ENCODE measurements around the gene CHRNA4. TPM values are rescaled to one million over a fixed set of nuclear protein-coding genes. Genes with fewer than 3 reads are reported as not detected.
A peak's percentile ranks its signal among the peaks of the same experiment; 100 is the strongest.
"Not testable (repeated sequence)": the region's sequence is repeated elsewhere in the genome, so short reads cannot be mapped to it uniquely, and the experiment has no call there.

Gene CHRNA4
- polyA plus RNA-seq, 1 donor from 2014 or later: not detected

DNA sequence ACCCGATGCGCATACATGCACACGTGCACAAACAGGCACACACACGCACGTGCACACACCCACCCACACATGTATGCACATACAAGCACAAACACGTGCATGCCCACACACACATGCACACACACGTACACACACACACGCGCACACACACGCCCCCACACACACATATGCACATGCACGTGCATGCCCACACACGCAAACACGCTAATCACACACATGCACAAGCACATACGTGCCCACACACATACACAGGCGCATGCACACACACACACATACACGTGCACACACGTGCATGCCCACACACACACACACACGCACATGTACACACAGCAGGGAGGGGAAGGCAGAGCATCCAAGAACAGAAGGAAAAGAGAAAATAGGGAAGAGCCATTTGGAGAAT, 26.8 kb upstream of the CHRNA4 start:
- no peaks in the 10 kb centered on the region for H3K27me3 Mint-ChIP-seq
- no peak overlapping the region for H3K27ac Mint-ChIP-seq
- peak overlapping the region in 1 of 4 donors; percentile 7 for H3K4me3 Mint-ChIP-seq

DNA sequence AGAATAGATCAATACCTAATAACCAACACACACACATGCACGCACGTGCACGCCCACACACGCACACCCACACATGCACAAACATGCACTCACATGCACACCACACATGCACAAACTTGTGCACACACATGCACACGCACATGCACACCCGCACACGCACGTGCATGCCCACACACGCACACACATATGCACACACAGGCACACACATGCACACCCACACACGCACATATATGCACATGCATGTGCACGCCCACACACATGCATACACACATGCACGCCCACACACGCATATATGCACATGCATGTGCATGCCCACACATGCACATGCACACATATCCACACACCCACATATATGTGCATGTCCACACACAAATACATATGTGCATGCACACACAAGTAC, 26.2 kb upstream of the CHRNA4 start:
- H3K36me3 Mint-ChIP-seq: peaks cover 1% of the 10 kb centered on the region
- no peak overlapping the region for H3K27ac Mint-ChIP-seq
- peaks cover 8 to 15% (median 11%) of the 10 kb centered on the region in 3 donors for H3K9me3 Mint-ChIP-seq

More for the DNA sequence above, 26.8 kb upstream of the CHRNA4 start:
- Mint-ChIP-seq H3K36me3 (peaks cover 1% of the 10 kb centered on the region), H3K9me3 (peaks cover 8 to 15% (median 11%) of the 10 kb centered on the region in 3 donors), H3K4me1 (no peaks in the 10 kb centered on the region)

DNA sequence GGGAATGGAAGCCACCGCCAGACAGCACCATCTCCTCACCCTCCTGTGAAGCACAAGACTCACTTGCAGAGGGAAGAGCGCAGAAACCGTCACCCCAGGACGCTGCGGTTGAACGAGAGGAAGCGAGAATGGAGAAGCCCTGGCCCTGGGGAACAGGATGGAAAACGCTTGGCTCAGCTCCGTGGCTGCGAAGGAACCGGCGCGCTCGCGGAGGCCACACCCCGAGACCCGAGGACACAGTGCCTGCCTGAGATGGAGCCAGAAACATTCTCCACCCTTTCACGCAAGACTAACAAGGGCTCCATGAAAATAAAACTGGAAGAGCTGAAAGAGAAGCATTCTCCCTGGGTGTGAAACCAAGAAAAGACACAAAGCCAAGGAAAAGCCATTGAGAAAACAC, 25.3 kb upstream of the CHRNA4 start:
- H3K27me3 Mint-ChIP-seq: no peaks in the 10 kb centered on the region
- H3K36me3 Mint-ChIP-seq: peaks cover 1% of the 10 kb centered on the region
- H3K27ac Mint-ChIP-seq: no peak overlapping the region
- no peak overlapping the region for H3K4me3 Mint-ChIP-seq
- H3K4me1 Mint-ChIP-seq: no peaks in the 10 kb centered on the region
- H3K9me3 Mint-ChIP-seq: peaks cover 8 to 15% (median 11%) of the 10 kb centered on the region in 3 donors

More for the DNA sequence above, 26.2 kb upstream of the CHRNA4 start:
- peak overlapping the region in 1 of 4 donors; percentile 38 for H3K4me3 Mint-ChIP-seq
- no peaks in the 10 kb centered on the region for H3K27me3 Mint-ChIP-seq
- H3K4me1 Mint-ChIP-seq: no peaks in the 10 kb centered on the region

- no peak overlapping the region for H3K4me3 Mint-ChIP-seq
- peaks cover 1% of the 10 kb centered on the region for H3K36me3 Mint-ChIP-seq
- H3K27ac Mint-ChIP-seq: no peak overlapping the region
- H3K4me1 Mint-ChIP-seq: no peaks in the 10 kb centered on the region
- peaks cover 8 to 15% (median 11%) of the 10 kb centered on the region in 3 donors for H3K9me3 Mint-ChIP-seq
- H3K27me3 Mint-ChIP-seq: no peaks in the 10 kb centered on the region
These were observed 24.7 kb upstream of the CHRNA4 start for GRCh38 chr20:63385819-63386218.

DNA sequence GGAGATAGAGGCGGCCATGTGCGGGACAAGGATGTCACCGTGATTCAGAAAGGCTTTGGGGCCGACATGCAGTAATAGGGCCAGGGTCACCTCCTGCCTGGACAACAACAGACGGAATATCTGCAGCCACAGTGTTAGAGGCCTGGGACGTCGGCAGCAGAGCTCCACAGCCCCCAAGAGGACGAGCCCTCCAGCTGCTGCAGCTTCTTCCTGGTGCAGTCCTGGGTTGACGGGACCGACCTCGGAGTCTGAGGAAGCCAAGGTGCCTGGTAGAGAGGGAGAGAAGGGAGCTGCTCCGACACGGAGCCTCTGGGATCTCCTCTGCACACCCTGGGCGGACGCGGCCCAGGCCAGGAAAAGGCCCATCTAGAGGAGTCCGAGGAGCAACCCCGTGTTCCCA, 23.2 kb upstream of the CHRNA4 start:
- Mint-ChIP-seq H3K27ac (no peak overlapping the region), H3K4me1 (no peaks in the 10 kb centered on the region), H3K9me3 (peaks cover 8 to 13% (median 11%) of the 10 kb centered on the region in 3 donors), H3K4me3 (no peak overlapping the region), H3K27me3 (peaks cover 2% of the 10 kb centered on the region), H3K36me3 (peaks cover 1% of the 10 kb centered on the region)

- no peaks in the 10 kb centered on the region for H3K4me1 Mint-ChIP-seq
- no peak overlapping the region for H3K4me3 Mint-ChIP-seq
- peaks cover 2% of the 10 kb centered on the region for H3K27me3 Mint-ChIP-seq
- H3K27ac Mint-ChIP-seq: no peak overlapping the region
- H3K9me3 Mint-ChIP-seq: peaks cover 8 to 12% (median 11%) of the 10 kb centered on the region in 3 donors
- H3K36me3 Mint-ChIP-seq: peaks cover 1% of the 10 kb centered on the region
These were observed 22.4 kb upstream of the CHRNA4 start for GRCh38 chr20:63383556-63383955.

- peaks cover 1% of the 10 kb centered on the region for H3K36me3 Mint-ChIP-seq
- no peak overlapping the region for H3K27ac Mint-ChIP-seq
- no peaks in the 10 kb centered on the region for H3K4me1 Mint-ChIP-seq
- H3K27me3 Mint-ChIP-seq: peaks cover 2% of the 10 kb centered on the region
- H3K4me3 Mint-ChIP-seq: no peak overlapping the region
- peaks cover 6 to 8% (median 7%) of the 10 kb centered on the region in 3 donors for H3K9me3 Mint-ChIP-seq
These were observed 21.6 kb upstream of the CHRNA4 start for GRCh38 chr20:63382551-63383300.

DNA sequence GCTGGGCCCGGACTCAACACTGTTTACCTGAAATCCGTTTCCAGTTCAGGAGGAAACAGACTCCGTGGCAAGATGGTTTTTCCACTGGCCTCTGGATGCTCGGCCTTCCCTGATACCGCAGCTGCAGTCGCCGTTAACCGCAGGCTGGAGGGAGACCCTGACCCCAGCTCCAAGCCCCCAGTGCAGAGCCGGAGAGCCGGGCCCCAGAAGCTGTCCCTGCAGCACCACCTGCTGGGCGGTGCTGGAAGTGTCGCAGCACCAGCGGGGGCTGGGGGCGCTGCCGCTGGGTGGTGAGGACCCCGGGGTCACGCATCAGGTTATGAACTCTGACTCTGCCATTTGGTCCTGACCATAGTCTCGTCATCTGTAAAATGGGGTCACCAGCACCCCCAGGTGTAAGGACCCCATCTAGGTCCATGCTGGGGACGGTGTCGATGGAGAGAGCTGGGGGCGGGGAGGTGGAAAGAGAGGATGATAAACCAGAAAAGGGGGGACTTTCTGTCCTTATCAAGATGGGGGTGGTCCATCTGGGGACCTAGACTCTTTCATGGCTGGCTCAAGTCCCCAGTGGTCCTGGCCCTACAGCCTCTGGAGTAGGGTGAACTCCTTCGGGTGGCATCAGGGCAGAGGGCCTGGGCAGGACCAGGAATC, 20.8 kb upstream of the CHRNA4 start:
- Mint-ChIP-seq H3K4me1 (no peaks in the 10 kb centered on the region), H3K9me3 (peaks cover 3 to 8% (median 7%) of the 10 kb centered on the region in 3 donors), H3K27me3 (peaks cover 7% of the 10 kb centered on the region), H3K36me3 (peaks cover 1% of the 10 kb centered on the region), H3K27ac (no peak overlapping the region), H3K4me3 (no peak overlapping the region)

- Mint-ChIP-seq H3K36me3 (peaks cover 1% of the 10 kb centered on the region), H3K9me3 (peaks cover 0 to 7% (median 3%) of the 10 kb centered on the region in 3 donors), H3K27ac (no peak overlapping the region), H3K4me3 (no peak overlapping the region), H3K4me1 (no peaks in the 10 kb centered on the region), H3K27me3 (peaks cover 10% of the 10 kb centered on the region)
These were observed 19.3 kb upstream of the CHRNA4 start for GRCh38 chr20:63380346-63380870.

DNA sequence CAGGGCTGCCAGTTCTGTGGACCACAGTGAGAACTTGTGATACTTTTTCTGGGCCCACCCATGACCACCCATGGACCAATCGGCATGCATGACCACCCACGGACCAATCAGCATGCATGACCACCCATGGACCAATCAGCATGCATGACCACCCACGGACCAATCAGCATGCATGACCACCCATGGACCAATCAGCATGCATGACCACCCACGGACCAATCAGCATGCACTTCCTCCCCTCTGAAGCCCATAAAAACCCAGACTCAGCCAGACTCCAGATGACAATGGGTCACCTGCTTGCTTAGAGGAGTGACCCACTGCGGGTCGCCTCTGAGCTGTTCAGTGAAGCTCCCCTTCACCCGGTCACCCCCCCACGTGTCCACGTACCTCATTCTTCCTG, 18.7 kb upstream of the CHRNA4 start:
- H3K36me3 Mint-ChIP-seq, H3K4me1 Mint-ChIP-seq, H3K27ac Mint-ChIP-seq, H3K27me3 Mint-ChIP-seq, H3K9me3 Mint-ChIP-seq, H3K4me3 Mint-ChIP-seq: not testable (repeated sequence)

DNA sequence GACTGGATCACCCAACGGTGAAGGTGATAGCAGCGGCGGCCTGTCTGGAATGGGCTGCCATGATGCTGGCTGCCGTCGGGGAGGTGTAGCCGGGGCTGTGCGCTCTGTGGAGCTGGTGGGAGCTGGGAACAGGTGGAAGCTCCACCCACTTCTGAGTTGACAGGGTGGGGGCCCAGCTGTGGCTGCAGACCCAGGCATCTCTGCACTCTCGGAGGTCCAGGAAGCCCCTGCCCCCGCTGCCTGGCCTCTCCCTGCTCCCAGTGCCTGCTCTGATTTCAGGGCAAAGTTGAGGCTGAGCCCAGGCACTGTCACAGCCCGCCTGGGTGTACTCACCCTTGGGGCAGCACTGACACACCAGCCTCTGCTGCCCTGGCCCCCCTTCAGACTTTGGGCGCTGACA, 18.1 kb upstream of the CHRNA4 start:
- H3K4me1 Mint-ChIP-seq: no peaks in the 10 kb centered on the region

DNA sequence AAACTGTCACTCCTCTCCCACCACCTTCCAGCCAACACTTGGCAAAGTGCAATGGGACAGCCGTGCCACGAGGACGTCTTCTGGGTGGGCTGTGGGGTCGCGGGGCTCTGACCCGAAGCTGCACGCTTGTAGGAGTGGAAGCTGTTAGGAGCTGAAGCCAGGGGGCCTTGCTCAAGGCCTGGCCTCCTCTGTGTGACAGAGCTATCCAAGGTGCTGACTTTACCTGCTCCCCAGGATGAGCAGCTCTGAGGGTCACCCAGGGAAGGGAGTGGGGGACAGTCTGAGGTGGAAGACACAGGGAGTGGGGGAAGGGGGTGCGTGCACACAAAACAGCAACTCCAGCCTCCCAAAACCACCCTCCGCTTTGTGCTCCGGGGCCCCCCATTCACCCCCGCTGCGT, 17.5 kb upstream of the CHRNA4 start:
- Mint-ChIP-seq H3K4me3 (no peak overlapping the region), H3K36me3 (no peaks in the 10 kb centered on the region), H3K9me3 (no peaks in the 10 kb centered on the region), H3K4me1 (no peaks in the 10 kb centered on the region), H3K27me3 (peaks cover 10% of the 10 kb centered on the region), H3K27ac (peak overlapping the region in 1 of 3 donors; percentile 77)

More for the DNA sequence above, 18.1 kb upstream of the CHRNA4 start:
- H3K36me3 Mint-ChIP-seq: no peaks in the 10 kb centered on the region
- peak overlapping the region in 1 of 3 donors; percentile 77 for H3K27ac Mint-ChIP-seq
- peaks cover 10% of the 10 kb centered on the region for H3K27me3 Mint-ChIP-seq
- no peaks in the 10 kb centered on the region for H3K9me3 Mint-ChIP-seq
- H3K4me3 Mint-ChIP-seq: no peak overlapping the region

GRCh38 chr20:63377951-63378381, 16.8 kb upstream of the CHRNA4 start:
- Mint-ChIP-seq H3K36me3 (no peaks in the 10 kb centered on the region), H3K27ac (no peak overlapping the region), H3K4me1 (no peaks in the 10 kb centered on the region), H3K9me3 (no peaks in the 10 kb centered on the region), H3K4me3 (no peak overlapping the region), H3K27me3 (peaks cover 10% of the 10 kb centered on the region)

- no peak overlapping the region for H3K27ac Mint-ChIP-seq
- no peaks in the 10 kb centered on the region for H3K9me3 Mint-ChIP-seq
- H3K4me3 Mint-ChIP-seq: no peak overlapping the region
- peaks cover 10% of the 10 kb centered on the region for H3K27me3 Mint-ChIP-seq
- no peaks in the 10 kb centered on the region for H3K4me1 Mint-ChIP-seq
- no peaks in the 10 kb centered on the region for H3K36me3 Mint-ChIP-seq
These were observed 16.2 kb upstream of the CHRNA4 start for GRCh38 chr20:63377256-63377941.
